Stimulated activated CD4-positive, alpha-beta T cell treated with anti-CD3 and anti-CD28 coated beads, Interleukin-15, amount 100 ng/mL, for 48 hours (primary cell): ENCODE measurements around the gene CMSS1.

Source experiments
- DNase-seq, 2 donors: peaks; one replicate each; pipeline ENCODE4 v3.0.0-alpha.2; 2020; ENCODE audit warnings: low read depth in 2 of 2

CMSS1 gene

GRCh38 chr3:99874237-99875002, 56.8 kb downstream of the CMSS1 start:
- no peak for DNase-seq

DNA sequence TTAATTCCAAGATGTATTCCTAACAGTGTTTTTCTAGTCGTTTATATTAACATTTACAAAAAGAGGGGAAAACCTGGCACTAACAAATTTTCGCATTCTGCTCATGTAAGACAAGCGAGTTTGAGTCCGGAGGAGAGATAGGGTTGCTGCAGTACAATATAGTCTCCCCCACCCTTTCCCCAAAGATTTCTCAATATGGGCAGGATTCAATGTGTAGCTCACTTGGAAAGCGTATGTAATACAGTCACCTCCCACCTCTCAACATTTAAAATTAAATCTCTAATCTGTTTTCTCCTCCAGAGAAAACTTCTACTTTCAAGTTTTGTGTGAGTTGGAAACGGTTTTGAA, 57.9 kb downstream of the CMSS1 start:
- DNase-seq, result no peak

- DNase-seq, result peak; percentile 24 to 46
Observed at GRCh38 chr3:99875929-99876841, 58.5 kb downstream of the CMSS1 start.

GRCh38 chr3:99877031-99877579, 59.4 kb downstream of the CMSS1 start:
- DNase-seq, result no peak

DNA sequence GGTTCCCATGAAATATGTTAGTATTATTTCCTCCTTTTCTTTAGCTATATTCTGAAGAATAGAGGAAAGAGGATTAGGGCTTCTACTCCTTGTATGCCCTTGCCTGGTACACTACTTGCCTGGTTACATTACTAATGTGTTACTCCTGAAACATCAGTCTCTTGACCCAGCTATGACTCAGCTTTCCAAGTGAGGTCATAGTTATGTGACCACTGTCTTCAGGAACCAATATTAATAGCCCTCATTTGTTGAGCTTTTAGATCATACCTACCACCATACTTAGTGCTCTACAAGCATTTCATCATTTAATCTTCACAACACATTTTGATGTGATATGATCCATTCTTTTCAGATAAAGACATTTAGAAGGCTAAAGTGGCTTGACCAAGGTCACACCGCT, 60.3 kb downstream of the CMSS1 start:
- no peak for DNase-seq

DNA sequence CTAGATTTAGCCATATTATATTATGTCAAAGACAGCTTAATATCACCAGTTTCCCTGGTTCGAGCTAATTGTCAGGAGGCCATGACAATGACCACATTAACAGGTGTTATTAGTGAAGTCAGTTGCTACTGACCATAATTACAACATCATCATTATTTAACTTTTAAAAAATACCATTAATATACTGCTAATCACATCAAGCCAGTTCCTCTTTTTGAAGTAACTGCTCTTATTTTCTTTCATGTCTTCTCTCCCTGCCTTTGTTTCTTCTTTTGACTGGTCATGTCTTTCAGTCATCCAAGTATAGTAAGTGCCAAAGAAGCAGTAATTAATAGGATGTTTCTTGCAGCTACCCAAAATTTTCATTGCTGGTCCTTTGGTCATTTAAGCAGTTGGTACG, 61.6 kb downstream of the CMSS1 start:
- DNase-seq, result no peak

- no peak for DNase-seq
Observed at GRCh38 chr3:99881121-99881524, 63.5 kb downstream of the CMSS1 start.

GRCh38 chr3:99882436-99883137, 64.9 kb downstream of the CMSS1 start:
- DNase-seq, result no peak

GRCh38 chr3:99883138-99883461, 65.4 kb downstream of the CMSS1 start:
- no peak for DNase-seq

- DNase-seq, result no peak
Observed at GRCh38 chr3:99883693-99884092, 66.0 kb downstream of the CMSS1 start.

GRCh38 chr3:99884484-99884883, 66.8 kb downstream of the CMSS1 start:
- DNase-seq, result no peak

DNA sequence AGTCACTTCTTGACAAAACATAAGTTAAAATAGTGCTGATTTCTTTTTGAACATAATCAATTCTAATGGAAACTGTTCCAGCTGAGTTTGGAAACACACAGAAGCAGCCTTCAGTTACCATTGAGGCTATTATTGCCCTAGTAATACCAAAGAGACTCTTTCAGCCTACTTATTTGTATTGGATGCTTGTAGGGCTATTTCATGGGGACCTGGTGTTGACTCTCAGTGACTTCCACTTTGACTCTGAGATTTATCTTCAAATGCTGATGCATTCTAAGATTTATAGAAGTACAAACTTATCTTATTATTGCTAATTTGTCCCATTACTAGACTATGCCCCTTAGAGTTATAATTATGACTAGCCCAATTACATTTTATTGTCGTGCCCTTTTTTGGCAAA, 67.4 kb downstream of the CMSS1 start:
- no peak for DNase-seq

- DNase-seq, result no peak
Observed at GRCh38 chr3:99885851-99886250, 68.2 kb downstream of the CMSS1 start.

DNA sequence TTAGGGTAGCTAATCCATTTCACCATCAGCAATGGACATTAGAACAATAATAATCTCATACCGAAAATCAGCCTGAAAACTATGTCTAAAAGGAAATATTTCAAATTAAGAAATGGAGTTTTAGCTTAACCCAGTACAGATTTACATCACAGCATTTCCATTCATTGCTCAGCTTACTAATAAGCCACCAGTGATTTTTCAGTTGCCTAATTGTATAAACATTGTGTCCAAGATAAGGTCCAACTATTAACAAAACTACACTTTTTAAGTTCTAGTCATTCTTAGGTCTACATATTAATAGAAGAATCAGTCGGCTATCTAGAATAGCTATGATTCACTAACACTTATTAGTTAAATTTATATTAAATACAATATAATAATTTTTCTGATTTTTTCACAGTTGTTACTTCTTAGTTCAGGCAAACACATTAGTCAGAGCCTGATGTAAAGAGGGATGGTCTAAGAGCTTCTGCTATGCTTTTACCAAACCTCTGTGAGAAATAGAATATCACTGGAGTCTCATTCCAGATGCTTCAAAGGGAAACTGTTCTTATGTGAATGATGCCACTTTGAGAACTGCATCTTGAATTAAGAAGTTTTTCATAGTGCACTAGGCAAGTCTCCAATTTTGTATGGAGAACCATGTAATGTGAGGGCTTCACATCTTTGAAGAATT, 74.1 kb downstream of the CMSS1 start:
- DNase-seq, result no peak

GRCh38 chr3:99892332-99892731, 74.7 kb downstream of the CMSS1 start:
- no peak for DNase-seq

- DNase-seq, result no peak
Observed at GRCh38 chr3:99895131-99895696, 77.6 kb downstream of the CMSS1 start.

DNA sequence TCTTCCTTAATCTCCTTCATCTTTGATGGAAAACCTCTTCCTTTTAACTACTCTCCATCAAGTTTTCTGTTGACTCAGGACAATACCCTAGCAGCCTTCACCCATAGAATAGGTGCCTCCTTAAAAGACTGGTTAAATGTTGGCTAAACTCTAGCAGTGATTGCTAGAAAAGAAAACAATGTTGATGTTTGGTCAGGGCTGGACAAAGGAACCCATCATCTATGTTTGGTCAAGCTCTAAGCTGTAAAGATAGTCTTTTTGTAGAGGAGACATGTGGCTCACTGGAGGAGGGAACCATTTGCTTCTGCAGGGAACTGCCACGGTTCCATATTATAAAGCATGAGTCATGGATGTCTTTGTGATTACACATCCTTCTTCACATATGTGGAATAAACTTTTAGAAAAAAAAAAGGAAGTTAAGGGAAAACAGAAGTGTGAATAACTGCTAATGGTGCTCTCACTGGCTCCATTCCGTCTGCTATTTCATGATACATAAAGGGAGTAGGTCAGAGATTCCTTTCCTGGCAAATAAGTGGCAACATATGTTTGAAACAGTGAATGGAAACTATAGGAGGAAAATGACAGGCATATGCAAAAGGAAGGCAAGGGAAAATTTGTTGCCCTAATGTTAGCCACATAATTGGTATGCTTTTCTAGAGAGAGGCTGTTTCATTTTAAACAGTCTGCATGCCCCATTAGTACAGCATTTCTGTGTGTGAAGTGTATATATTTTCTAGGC, 78.2 kb downstream of the CMSS1 start:
- no peak for DNase-seq

- DNase-seq, result no peak
Observed at GRCh38 chr3:99896482-99896881, 78.8 kb downstream of the CMSS1 start.

- DNase-seq, result no peak
Observed at GRCh38 chr3:99899603-99900002, 81.9 kb downstream of the CMSS1 start.

GRCh38 chr3:99900248-99900647, 82.6 kb downstream of the CMSS1 start:
- DNase-seq, result no peak
